ENCODE results near the gene CNN1. TPM values are rescaled to one million over a fixed set of nuclear protein-coding genes. Genes with fewer than 3 reads are reported as not detected.

Gene CNN1
- total and polyA plus RNA-seq, 2 of the 4 experiments (the other 2 are of a cell fraction), result 102 to 196 TPM

DNA sequence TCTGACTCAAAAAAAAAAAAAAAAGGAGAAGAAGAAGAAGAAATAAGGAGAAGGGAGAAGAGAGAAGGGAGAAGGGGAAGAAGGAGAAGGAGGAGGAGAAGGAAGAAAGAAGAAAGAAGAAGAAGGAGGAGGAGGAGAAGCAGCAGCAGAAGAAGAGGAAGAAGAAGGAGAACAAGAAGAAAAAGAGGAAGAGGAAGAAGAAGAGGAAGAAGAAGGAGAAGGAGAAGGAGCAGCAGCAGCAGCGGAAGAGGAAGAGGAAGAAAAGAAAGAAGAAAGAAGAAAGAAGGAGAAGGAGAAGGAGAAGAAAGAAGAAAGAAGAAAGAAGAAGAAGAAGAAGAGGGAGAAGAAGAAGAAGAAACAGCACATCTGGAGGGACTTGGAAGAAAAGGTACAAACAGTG, 4.1 kb upstream of the CNN1 start:
- Histone ChIP-seq H3K23ac (ENCODE audit: low read depth, low read length) (peak overlapping the region; percentile 57; the same call in 1 of the 2 replicates), H3K4me3 (ENCODE audit: insufficient read depth, low read depth, low read length) (no peak overlapping the region), H2BK20ac (ENCODE audit: low read depth, low read length) (peak overlapping the region; percentile 86), H3K9me3 (ENCODE audit: control insufficient read depth, insufficient read depth, low read length) (no peaks in the 10 kb centered on the region), H2AK5ac (ENCODE audit: low read depth, low read length) (peak overlapping the region; percentile 93), H4K8ac (ENCODE audit: low read depth in 2 of 2, low read length in 2 of 2) (0 out of 4 replicates have a peak overlapping the region, but pooled peaks of 1 of the 2 experiments have one; percentile 51), H3K4me1 (ENCODE audit: control insufficient read depth, insufficient read depth, low read length) (peaks cover 20% of the 10 kb centered on the region), H4K5ac (ENCODE audit: low read depth, low read length) (no peak overlapping the region), H2AK9ac (replicated peaks; ENCODE audit: low read depth, low read length, poor library complexity) (no peak overlapping the region), H3K9me1 (ENCODE audit: insufficient read depth, low read length) (peaks cover 21% of the 10 kb centered on the region), H3K56ac (ENCODE audit: extremely low read depth, insufficient read depth, low read length) (no peak overlapping the region), H3K27me3 (ENCODE audit: control insufficient read depth, insufficient read depth, low read length) (no peaks in the 10 kb centered on the region), H4K91ac (ENCODE audit: insufficient read depth, low read depth, low read length) (peak overlapping the region; percentile 40; the same call in 1 of the 2 replicates), H3K79me1 (ENCODE audit: low read depth in 1 of 2, low read length in 2 of 2) (peaks cover 7 to 18% of the 10 kb centered on the region in 2 experiments), H3K36me3 (ENCODE audit: control insufficient read depth, insufficient read depth, low read length) (no peaks in the 10 kb centered on the region), H4K20me1 (ENCODE audit: insufficient read depth, low read length) (peaks cover 3% of the 10 kb centered on the region; the same call in 1 of the 2 replicates), H3K4me2 (ENCODE audit: low read depth, low read length) (no peak overlapping the region), H3K4ac (ENCODE audit: low read depth, low read length) (peak overlapping the region; percentile 99), H3K14ac (replicated peaks; ENCODE audit: low read depth, low read length) (peak overlapping the region; percentile 43), H3K27ac (ENCODE audit: insufficient read depth, low read length) (no peak overlapping the region), H2BK5ac (ENCODE audit: low read depth, low read length, poor library complexity, severe bottlenecking) (peak overlapping the region; percentile 28), H2BK15ac (ENCODE audit: low read depth, low read length) (peak overlapping the region; percentile 90; the same call in 2 of the 3 replicates), H3K18ac (ENCODE audit: low read depth, low read length) (no peak overlapping the region), H2AFZ (replicated peaks; ENCODE audit: low read length, poor library complexity) (no peak overlapping the region), H2BK120ac (ENCODE audit: low read depth, low read length) (peak overlapping the region; percentile 85), H3K9ac (ENCODE audit: low read depth, low read length) (no peak overlapping the region)
- ATAC-seq (ENCODE audit: low read depth) (no peak), DNase-seq (no peak)
- in situ Hi-C loops (cut with MboI; ENCODE audit: low sequenced_read_pairs), result no loop called here
- intact Hi-C loops (cut with micrococcal nuclease), result no loop called here
- POLR2A ChIA-PET (ENCODE audit: unreplicated experiment), result no interaction called here
- WGBS, 2 experiments (ENCODE audit: extremely low coverage in 2 of 2, insufficient read length in 1 of 2), result 100% methylated on average over 1 of the region's 1 CpG; no CpG with 5 or more reads in 1 of the 2 experiments
- CTCF ChIA-PET, result no interaction called here
- dilution Hi-C loops (cut with HindIII; ENCODE audit: low sequenced_read_pairs, unreplicated experiment), result no loop called here
- no TSS peak for BruUV-seq (replicated peaks)
- TF ChIP-seq, protein P1, sequence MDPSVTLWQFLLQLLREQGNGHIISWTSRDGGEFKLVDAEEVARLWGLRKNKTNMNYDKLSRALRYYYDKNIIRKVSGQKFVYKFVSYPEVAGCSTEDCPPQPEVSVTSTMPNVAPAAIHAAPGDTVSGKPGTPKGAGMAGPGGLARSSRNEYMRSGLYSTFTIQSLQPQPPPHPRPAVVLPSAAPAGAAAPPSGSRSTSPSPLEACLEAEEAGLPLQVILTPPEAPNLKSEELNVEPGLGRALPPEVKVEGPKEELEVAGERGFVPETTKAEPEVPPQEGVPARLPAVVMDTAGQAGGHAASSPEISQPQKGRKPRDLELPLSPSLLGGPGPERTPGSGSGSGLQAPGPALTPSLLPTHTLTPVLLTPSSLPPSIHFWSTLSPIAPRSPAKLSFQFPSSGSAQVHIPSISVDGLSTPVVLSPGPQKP (IDR thresholded peaks at IDR 0.05; ENCODE audit: borderline replicate concordance, low read depth, low read length), result no peak
- no peak for TF ChIP-seq RCOR1 (IDR thresholded peaks at IDR 0.05; ENCODE audit: insufficient replicate concordance, low read length)
- no peak for TF ChIP-seq RFX5 (IDR thresholded peaks at IDR 0.05; ENCODE audit: low read depth, low read length)
- TF ChIP-seq, protein P2, sequence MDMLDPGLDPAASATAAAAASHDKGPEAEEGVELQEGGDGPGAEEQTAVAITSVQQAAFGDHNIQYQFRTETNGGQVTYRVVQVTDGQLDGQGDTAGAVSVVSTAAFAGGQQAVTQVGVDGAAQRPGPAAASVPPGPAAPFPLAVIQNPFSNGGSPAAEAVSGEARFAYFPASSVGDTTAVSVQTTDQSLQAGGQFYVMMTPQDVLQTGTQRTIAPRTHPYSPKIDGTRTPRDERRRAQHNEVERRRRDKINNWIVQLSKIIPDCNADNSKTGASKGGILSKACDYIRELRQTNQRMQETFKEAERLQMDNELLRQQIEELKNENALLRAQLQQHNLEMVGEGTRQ (IDR thresholded peaks at IDR 0.05; ENCODE audit: low read depth, low read length), result no peak
- TF ChIP-seq POLR2A (IDR thresholded peaks at IDR 0.05; ENCODE audit: low read depth, low read length), result no peak
- TF ChIP-seq MAZ (IDR thresholded peaks at IDR 0.05; ENCODE audit: borderline replicate concordance, low read depth, low read length), result no peak
- no peak for TF ChIP-seq FOS (IDR thresholded peaks at IDR 0.05; ENCODE audit: low read depth, low read length)
- TF ChIP-seq BHLHE40 (IDR thresholded peaks at IDR 0.05; ENCODE audit: low read depth, low read length), result no peak
- TF ChIP-seq NFE2L2 (IDR thresholded peaks at IDR 0.05; ENCODE audit: low read depth, low read length), result no peak
- no peak for TF ChIP-seq SMC3 (IDR thresholded peaks at IDR 0.05; ENCODE audit: low read depth, low read length)
- TF ChIP-seq, protein P3, sequence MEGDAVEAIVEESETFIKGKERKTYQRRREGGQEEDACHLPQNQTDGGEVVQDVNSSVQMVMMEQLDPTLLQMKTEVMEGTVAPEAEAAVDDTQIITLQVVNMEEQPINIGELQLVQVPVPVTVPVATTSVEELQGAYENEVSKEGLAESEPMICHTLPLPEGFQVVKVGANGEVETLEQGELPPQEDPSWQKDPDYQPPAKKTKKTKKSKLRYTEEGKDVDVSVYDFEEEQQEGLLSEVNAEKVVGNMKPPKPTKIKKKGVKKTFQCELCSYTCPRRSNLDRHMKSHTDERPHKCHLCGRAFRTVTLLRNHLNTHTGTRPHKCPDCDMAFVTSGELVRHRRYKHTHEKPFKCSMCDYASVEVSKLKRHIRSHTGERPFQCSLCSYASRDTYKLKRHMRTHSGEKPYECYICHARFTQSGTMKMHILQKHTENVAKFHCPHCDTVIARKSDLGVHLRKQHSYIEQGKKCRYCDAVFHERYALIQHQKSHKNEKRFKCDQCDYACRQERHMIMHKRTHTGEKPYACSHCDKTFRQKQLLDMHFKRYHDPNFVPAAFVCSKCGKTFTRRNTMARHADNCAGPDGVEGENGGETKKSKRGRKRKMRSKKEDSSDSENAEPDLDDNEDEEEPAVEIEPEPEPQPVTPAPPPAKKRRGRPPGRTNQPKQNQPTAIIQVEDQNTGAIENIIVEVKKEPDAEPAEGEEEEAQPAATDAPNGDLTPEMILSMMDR (conservative IDR thresholded peaks at IDR 0.05; ENCODE audit: low read depth, low read length), result no peak
- TF ChIP-seq CEBPB (IDR thresholded peaks at IDR 0.05; ENCODE audit: low read depth, low read length), result no peak
- no peak for TF ChIP-seq MAFK (IDR thresholded peaks at IDR 0.05; ENCODE audit: low read depth, low read length)
- no peak for TF ChIP-seq RAD21 (IDR thresholded peaks at IDR 0.05; ENCODE audit: low read length)

Data from IMR-90 (cell line).